Stomach (tissue), 4 donors: Measurements from ENCODE around the gene EMILIN1.

Experiments used
- EP300 ChIP-seq: sonication (generic); formaldehyde crosslinking; IDR thresholded peaks from one replicate; pipeline ENCODE4 v1.6.1; 2017; ENCODE audit warnings: antibody characterized with exemption
- POLR2A ChIP-seq, 4 donors: fragments of 450-650 bp; IDR thresholded peaks; one replicate each; pipeline ENCODE4 v1.6.1; 2016; ENCODE audit warnings: antibody characterized with exemption in 4 of 4, control low read depth in 2 of 4, mild to moderate bottlenecking in 1 of 4, moderate library complexity in 1 of 4
- POLR2AphosphoS5 ChIP-seq, 3 donors: sonication (generic); formaldehyde crosslinking; IDR thresholded peaks; one replicate each; pipeline ENCODE4 v1.6.1; 2016; ENCODE audit warnings: antibody characterized with exemption in 3 of 3
- TF ChIP-seq, protein P1 (sequence below), 7 experiments: fragments of 450-650 bp in 4 of 7; fragments of 200-600 bp in 3 of 7; sonication (generic) in 3 of 7; IDR thresholded peaks; one replicate each; pipeline ENCODE4 v1.5.1; 2016 to 2019; ENCODE audit warnings: antibody characterized with exemption in 7 of 7, control low read depth in 2 of 7, mild to moderate bottlenecking in 1 of 7

DNA sequence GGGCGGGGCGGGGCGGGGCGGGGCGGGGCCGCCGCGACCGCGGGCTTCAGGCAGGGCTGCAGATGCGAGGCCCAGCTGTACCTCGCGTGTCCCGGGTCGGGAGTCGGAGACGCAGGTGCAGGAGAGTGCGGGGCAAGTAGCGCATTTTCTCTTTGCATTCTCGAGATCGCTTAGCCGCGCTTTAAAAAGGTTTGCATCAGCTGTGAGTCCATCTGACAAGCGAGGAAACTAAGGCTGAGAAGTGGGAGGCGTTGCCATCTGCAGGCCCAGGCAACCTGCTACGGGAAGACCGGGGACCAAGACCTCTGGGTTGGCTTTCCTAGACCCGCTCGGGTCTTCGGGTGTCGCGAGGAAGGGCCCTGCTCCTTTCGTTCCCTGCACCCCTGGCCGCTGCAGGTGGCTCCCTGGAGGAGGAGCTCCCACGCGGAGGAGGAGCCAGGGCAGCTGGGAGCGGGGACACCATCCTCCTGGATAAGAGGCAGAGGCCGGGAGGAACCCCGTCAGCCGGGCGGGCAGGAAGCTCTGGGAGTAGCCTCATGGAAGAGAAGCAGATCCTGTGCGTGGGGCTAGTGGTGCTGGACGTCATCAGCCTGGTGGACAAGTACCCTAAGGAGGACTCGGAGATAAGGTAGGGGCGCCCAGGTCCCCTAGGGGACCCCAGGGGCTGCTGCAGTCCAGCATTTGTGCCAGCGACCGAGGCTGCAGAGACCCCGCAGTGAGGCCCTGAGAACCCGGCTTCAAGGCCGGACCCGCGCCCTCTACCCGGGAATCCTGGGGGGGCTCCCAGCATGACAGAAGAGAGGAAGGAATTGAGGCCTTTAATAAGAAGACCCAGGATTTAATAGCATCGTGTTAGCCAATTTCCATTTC lies 8.5 kb downstream of the EMILIN1 start, which contains the start of gene KHK:
- TF ChIP-seq POLR2A (IDR thresholded peaks at IDR 0.05) (no peak), POLR2AphosphoS5 (IDR thresholded peaks at IDR 0.05) (no peak), EP300 (no peak)
- TF ChIP-seq, protein P1, sequence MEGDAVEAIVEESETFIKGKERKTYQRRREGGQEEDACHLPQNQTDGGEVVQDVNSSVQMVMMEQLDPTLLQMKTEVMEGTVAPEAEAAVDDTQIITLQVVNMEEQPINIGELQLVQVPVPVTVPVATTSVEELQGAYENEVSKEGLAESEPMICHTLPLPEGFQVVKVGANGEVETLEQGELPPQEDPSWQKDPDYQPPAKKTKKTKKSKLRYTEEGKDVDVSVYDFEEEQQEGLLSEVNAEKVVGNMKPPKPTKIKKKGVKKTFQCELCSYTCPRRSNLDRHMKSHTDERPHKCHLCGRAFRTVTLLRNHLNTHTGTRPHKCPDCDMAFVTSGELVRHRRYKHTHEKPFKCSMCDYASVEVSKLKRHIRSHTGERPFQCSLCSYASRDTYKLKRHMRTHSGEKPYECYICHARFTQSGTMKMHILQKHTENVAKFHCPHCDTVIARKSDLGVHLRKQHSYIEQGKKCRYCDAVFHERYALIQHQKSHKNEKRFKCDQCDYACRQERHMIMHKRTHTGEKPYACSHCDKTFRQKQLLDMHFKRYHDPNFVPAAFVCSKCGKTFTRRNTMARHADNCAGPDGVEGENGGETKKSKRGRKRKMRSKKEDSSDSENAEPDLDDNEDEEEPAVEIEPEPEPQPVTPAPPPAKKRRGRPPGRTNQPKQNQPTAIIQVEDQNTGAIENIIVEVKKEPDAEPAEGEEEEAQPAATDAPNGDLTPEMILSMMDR (IDR thresholded peaks at IDR 0.05): peak in 1 of 7 experiments; percentile 11
